Adrenal gland (tissue), 12 donors: ENCODE data around the gene ASXL2. TPM values are rescaled to one million over a fixed set of nuclear protein-coding genes. Genes with fewer than 3 reads are reported as not detected.
"Not testable (repeated sequence)": the region's sequence is repeated elsewhere in the genome, so short reads cannot be mapped to it uniquely, and the experiment has no call there.

Experiments
- DNase-seq, 7 donors: peaks; one replicate each; pipeline ENCODE4 v3.0.0-alpha.2; 2019 to 2020
- H3K27ac ChIP-seq, 5 donors: fragments of 200-600 bp; sonication (generic) in 4 of 5; 1 replicate in 3 of 5; 2 replicates in 2 of 5; pipeline versions ENCODE4 v1.5.1 to v1.8.0; 2016 to 2020; ENCODE audit warnings: mild to moderate bottlenecking in 1 of 5
- H3K27me3 ChIP-seq: fragments of 200-600 bp; 2 replicates; pipeline ENCODE4 v1.8.0; 2021
- H3K36me3 ChIP-seq, 2 donors: fragments of 200-600 bp; replicated peaks in 1 of 2; 1 replicate in 1 of 2; 2 replicates in 1 of 2; pipeline versions ENCODE4 v1.5.1 to v1.8.0; 2018 to 2022
- H3K4me1 ChIP-seq, 2 donors: fragments of 200-600 bp; replicated peaks in 1 of 2; 1 replicate in 1 of 2; 2 replicates in 1 of 2; pipeline versions ENCODE4 v1.5.1 to v1.8.0; 2018 to 2021
- H3K4me3 ChIP-seq, 4 donors: fragments of 200-600 bp; sonication (generic) in 3 of 4; one replicate each; pipeline ENCODE4 v1.5.1; 2016 to 2018
- H3K9me3 ChIP-seq, 3 donors: fragments of 200-600 bp; sonication (generic) in 1 of 3; replicated peaks in 1 of 3; 1 replicate in 2 of 3; 2 replicates in 1 of 3; pipeline versions ENCODE4 v1.5.1 to v1.8.0; 2016 to 2021
- POLR2A ChIP-seq, 2 donors: fragments of 450-650 bp; IDR thresholded peaks; one replicate each; pipeline ENCODE4 v1.6.1; 2017; ENCODE audit warnings: antibody characterized with exemption in 2 of 2, mild to moderate bottlenecking in 2 of 2, moderate library complexity in 1 of 2
- WGBS, 4 donors: extraction: QIAGEN DNeasy Blood & Tissue Kit in 2 of 4; methylation state at CpG; one replicate each; pipeline versions ENCODE4 v1.1.5 to v1.1.7; 2013 to 2017; 5-methylcytosine and 5-hydroxymethylcytosine counted together
- intact Hi-C, 2 donors: fragments of 100-400 bp; cut with DNase I; formaldehyde crosslinking; loops; one replicate each; pipeline versions ENCODE4 v1.14.1 to v1.15.0; 2022 to 2023
- polyA plus RNA-seq, 3 donors: library from polyadenylated mRNA; stranded (reverse); fragments of 200-250 nt in 2 of 3; fragments of 350-450 nt in 1 of 3; fragmentation: Illumina TruSeq in 1 of 3; extraction: RNeasy Lipid Tissue Mini Kit (QIAGEN cat#74804) in 1 of 3; gene quantifications; one replicate each; pipeline ENCODE4 v1.2.3, GENCODE V29; 2013 to 2014
- total RNA-seq, 9 donors: library from RNA; depleted of rRNA in 4 of 9; stranded (reverse); fragments of >200 nt in 4 of 9; fragments of 120-200 nt in 1 of 9; fragmentation: NEBNext Ultra II Directional in 1 of 9; extraction: Animal tissue kit (Norgen Biotek cat#: 25700) in 1 of 9; gene quantifications; one replicate each; pipeline versions ENCODE4 v1.1.0 to v1.2.4, GENCODE V29; 2013 to 2023
- TF ChIP-seq, protein P1 (sequence below), 6 experiments: fragments of 450-650 bp in 4 of 6; fragments of 200-600 bp in 2 of 6; sonication (generic) in 1 of 6; IDR thresholded peaks; 1 replicate in 5 of 6; 2 replicates in 1 of 6; pipeline versions ENCODE4 v1.5.1 to v1.8.0; 2016 to 2021; ENCODE audit warnings: antibody characterized with exemption in 6 of 6, mild to moderate bottlenecking in 2 of 6, moderate library complexity in 1 of 6
- donor health status: healthy with polysubstance abuse.
- donor health status: Bipolar disorder and iron deficiency.
- donor health status: DM: yes; HTN: yes; CAD: no.
- donor health status: DM: no; HTN: no; CAD: no.
- donor health status: DM: no; HTN: no; CAD: no.
- donor health status: DM: yes; HTN: yes; CAD: no.

The ASXL2 gene
- total and polyA plus RNA-seq, 12 donors, result 1.4 to 41.8 (median 20.9) TPM

DNA sequence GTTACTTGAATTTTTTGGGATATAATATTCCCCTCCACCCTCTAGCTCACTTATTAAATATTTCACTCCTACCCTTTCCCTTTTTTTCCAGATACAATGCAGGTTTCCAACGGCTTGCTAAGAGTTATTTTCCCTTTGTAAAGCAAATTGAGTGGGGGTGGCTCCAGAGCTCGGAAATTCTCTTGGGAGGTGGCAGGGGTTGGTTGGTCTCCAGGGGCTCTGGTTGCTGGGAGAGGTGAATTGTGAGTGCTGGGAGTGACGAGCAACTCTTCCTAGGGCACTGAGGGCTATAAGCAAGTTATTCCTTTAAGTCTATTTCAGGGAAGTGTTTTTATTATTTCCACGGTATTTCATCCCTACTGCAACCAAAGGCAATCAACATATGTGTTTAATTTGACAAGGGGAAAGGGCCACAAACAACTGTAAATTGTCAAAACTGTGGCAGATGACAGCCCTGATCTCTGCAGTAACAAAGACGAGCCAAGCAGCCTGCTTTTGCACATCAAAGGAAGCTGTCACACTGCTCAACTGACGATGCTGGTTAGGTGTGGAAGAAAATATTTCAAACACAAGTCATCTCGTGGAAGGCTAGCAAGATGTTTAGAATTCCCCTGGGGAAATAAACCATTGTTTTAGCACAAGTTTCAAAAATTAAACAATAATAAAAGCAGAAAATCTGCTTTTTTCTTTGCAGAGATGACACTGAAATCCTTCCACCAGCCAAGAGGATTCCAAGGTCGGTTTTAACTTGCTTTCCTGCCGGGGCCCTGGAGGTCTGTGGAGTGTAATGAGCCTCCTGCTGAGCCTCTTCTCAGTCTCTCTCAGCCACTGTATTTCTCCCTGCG is 34.8 kb upstream of the ASXL2 start:
- Histone ChIP-seq H3K9me3 (no peaks in the 10 kb centered on the region), H3K4me3 (no peak overlapping the region), H3K4me1 (no peaks in the 10 kb centered on the region), H3K27me3 (no peaks in the 10 kb centered on the region), H3K36me3 (no peaks in the 10 kb centered on the region), H3K27ac (no peak overlapping the region)
- intact Hi-C loops, result no loop called here
- TF ChIP-seq, protein P1, sequence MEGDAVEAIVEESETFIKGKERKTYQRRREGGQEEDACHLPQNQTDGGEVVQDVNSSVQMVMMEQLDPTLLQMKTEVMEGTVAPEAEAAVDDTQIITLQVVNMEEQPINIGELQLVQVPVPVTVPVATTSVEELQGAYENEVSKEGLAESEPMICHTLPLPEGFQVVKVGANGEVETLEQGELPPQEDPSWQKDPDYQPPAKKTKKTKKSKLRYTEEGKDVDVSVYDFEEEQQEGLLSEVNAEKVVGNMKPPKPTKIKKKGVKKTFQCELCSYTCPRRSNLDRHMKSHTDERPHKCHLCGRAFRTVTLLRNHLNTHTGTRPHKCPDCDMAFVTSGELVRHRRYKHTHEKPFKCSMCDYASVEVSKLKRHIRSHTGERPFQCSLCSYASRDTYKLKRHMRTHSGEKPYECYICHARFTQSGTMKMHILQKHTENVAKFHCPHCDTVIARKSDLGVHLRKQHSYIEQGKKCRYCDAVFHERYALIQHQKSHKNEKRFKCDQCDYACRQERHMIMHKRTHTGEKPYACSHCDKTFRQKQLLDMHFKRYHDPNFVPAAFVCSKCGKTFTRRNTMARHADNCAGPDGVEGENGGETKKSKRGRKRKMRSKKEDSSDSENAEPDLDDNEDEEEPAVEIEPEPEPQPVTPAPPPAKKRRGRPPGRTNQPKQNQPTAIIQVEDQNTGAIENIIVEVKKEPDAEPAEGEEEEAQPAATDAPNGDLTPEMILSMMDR (IDR thresholded peaks at IDR 0.05), result no peak
- TF ChIP-seq POLR2A (IDR thresholded peaks at IDR 0.05), result no peak
- no peak for DNase-seq
- WGBS, 4 donors, result 20 to 34% (median 29%) methylated on average over 10 of the region's 10 CpGs

DNA sequence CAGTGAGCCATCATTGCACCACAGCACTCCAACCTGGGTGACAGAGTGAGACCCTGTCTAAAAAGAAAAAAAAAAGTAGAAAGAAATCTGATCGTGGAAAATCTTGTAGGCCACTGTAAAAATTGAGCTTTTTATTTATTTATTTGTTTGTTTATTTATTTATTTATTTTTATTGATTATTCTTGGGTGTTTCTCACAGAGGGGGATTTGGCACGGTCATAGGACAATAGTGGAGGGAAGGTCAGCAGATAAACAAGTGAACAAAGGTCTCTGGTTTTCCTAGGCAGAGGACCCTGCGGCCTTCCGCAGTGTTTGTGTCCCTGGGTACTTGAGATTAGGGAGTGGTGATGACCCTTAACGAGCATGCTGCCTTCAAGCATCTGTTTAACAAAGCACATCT is 31.3 kb upstream of the ASXL2 start:
- DNase-seq, H3K4me3 ChIP-seq, H3K27ac ChIP-seq, H3K36me3 ChIP-seq, H3K27me3 ChIP-seq, H3K4me1 ChIP-seq, intact Hi-C loops, H3K9me3 ChIP-seq: not testable (repeated sequence)
- WGBS, 4 donors, result 74 to 85% (median 80%) methylated on average over 3 to 5 of the region's 5 CpGs

DNA sequence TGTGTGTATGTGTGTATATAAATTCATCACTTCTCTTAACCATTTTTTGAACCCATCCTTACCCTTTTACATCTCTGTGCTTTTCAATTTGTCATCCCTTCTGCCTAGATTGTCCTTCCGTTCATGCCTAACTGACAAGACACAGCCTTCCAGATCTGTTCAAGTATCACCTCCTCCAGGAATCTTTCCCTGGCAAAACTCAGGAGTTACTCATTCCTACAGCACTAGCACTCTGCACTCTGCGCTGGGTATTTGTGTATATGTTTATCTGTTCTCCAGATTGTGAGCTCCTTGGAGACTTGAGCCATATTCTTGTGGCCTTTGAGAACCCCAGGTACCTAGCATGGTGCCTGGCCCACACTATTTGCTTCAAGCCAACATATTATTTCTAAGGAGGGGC is 26.8 kb upstream of the ASXL2 start:
- H3K27me3 ChIP-seq, result no peaks in the 10 kb centered on the region
- 81 to 95% (median 88%) methylated on average over 2 of the region's 2 CpGs for WGBS, 4 donors
- intact Hi-C loops, result no loop called here
- H3K36me3 ChIP-seq, result no peaks in the 10 kb centered on the region
- no peak overlapping the region for H3K27ac ChIP-seq
- no peak overlapping the region for H3K4me3 ChIP-seq
- TF ChIP-seq, protein P1 (IDR thresholded peaks at IDR 0.05), result no peak
- TF ChIP-seq POLR2A (IDR thresholded peaks at IDR 0.05), result no peak
- DNase-seq, result no peak
- H3K9me3 ChIP-seq, result no peaks in the 10 kb centered on the region
- no peaks in the 10 kb centered on the region for H3K4me1 ChIP-seq

DNA sequence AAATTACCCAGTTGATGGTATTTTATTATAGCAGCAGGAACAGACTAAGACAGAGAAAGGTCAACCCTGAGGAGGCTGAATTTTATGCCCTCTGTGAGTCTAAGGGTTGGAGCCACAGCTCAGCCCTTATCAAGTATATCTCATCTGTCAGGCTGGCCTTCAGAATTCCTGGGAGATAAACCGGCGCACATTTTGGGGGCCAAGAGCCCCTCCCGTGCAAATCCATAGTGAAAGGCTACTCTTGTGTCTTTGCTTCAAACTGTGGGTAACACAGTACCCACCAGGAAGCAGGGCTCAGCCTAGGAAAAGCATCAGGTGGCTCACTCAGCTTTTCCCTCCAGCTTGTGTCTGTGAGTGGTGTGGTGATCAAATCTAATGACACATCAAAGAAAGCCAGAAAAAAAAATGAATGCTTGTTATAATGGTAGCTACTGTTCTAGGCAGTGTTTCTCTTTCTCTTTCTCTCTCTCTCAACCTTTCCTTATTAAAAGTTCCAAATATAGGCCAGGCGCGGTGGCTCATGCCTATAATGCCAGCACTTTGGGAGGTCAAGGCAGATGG is 25.0 kb upstream of the ASXL2 start:
- Histone ChIP-seq H3K9me3 (no peaks in the 10 kb centered on the region), H3K36me3 (no peaks in the 10 kb centered on the region), H3K4me3 (no peak overlapping the region), H3K27me3 (no peaks in the 10 kb centered on the region), H3K4me1 (no peaks in the 10 kb centered on the region), H3K27ac (peak overlapping the region in 3 of 5 donors; percentile 26 to 52 (median 39))
- 36 to 49% (median 42%) methylated on average over 4 to 5 of the region's 5 CpGs for WGBS, 4 donors
- DNase-seq, result peak in 3 of 7 donors; percentile 25 to 33 (median 31)
- TF ChIP-seq, protein P1 (IDR thresholded peaks at IDR 0.05), result no peak
- no peak for TF ChIP-seq POLR2A (IDR thresholded peaks at IDR 0.05)
- intact Hi-C loops, result no loop called here
